Stimulated activated CD4-positive, alpha-beta T cell treated with anti-CD3 and anti-CD28 coated beads, TNF-alpha, amount 100 ng/mL, for 48 hours (primary cell): Measurements from ENCODE around the gene MTMR2.

Experiments used
- DNase-seq, 3 donors: peaks; one replicate each; pipeline ENCODE4 v3.0.0-alpha.2; 2020; ENCODE audit warnings: low read depth in 3 of 3

Gene MTMR2

GRCh38 chr11:95923728-95924413, at the start of gene MTMR2:
TSS of gene MTMR2 (minus strand) at chr11:95924107. CDS start at chr11:95923954, 153 bp downstream.
- DNase-seq: peak; percentile 4 to 50 (median 26)

GRCh38 chr11:95972060-95972459, 48.2 kb upstream of the MTMR2 start:
- DNase-seq: no peak

DNA sequence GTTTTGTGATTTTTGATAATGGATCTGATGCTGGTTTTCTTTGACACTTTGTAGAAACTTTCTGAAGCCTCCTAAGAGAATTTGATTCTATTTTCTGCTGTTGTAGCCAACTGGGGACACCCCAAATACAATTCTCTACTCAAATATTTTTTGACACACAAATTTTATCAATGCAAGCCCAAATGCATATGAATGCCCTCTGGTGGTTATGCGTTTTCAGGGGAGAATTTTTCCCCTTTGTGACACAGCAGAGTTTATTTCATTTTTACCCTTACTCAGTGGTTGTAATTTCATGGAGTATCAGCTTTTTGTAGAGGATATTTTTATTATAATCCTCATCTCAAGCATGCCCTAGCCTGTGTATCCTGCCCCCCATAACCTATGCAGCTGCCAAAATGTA, 44.7 kb upstream of the MTMR2 start:
- DNase-seq: no peak

DNA sequence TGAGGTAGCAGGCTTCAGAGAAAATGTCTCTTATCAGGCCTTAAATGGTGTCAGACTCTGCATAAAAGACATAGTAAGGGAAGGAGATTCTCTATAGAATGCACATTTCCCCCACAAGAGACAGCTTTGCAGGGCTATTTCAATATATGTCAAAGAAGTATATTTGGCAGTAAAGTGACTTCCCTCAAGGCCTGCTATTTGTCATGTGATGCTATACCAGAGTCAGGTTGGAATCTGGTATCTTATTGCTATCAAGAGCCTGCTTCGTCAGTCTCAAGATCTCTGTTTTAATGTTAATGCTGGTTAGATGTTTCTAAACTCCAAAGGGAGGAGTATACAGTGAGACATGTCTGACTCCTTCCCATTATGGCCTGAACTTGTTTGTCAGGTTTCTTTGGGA, 40.4 kb upstream of the MTMR2 start:
- DNase-seq: no peak

DNA sequence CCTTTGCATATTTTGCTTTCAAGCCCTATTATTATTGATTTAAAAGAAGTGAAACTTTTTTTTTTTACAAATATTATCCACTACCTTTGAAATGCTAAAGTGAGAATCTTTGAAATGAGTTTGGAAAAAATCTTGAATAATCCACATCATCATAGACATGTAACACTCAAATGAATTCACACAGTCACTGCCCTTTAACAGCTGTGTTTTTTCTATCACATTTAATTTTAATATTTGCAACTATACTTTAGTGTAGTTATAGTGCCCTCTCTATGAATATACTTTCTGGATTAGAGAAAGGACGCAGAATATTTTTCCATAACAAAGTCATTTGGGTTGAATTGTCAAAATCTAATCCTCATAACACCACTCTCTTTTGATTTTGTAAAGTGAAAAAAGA, 37.9 kb upstream of the MTMR2 start:
- DNase-seq: no peak

DNA sequence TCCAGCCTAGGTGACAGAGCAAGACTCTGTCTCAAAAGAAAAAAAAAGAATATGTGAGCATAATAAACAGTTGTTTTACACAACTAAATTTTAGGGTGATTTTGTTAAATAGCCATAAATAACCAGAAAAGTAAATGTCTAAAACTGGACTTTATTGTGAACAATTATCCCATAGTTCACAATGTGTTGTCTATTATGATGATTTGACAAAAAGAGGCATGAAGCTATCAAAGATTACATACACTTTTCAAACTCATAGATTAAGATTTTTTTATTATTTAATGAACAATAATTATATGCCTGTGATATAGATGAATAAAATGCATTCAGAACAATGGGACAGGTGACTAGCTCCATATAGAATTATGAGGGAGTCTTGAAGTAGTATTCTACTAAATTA, 27.0 kb upstream of the MTMR2 start:
- DNase-seq: no peak

- no peak for DNase-seq
Observed at GRCh38 chr11:95948637-95949036, 24.7 kb upstream of the MTMR2 start.

DNA sequence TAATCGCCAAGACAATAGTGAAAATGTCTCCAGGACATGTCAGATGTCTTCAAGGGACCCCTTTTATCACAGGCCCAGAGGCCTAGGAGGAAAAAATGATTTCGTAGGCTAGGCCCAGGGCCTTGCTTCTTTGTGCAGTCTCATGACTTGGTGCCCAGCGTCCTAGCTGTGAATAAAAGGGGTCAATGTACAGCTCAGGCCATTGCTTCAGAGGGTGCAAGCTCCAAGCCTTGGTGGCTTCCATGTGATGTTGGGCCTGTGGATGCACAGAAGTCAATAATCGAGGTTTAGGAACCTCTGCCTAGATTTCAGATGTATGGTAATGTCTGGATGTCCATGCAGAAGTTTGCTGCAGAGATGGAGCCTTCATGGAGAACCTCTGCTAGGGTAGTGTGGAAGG, 20.7 kb upstream of the MTMR2 start:
- DNase-seq: no peak

GRCh38 chr11:95943546-95943945, 19.6 kb upstream of the MTMR2 start:
- DNase-seq: no peak

- DNase-seq: no peak
Observed at GRCh38 chr11:95939091-95939490, 15.2 kb upstream of the MTMR2 start.

GRCh38 chr11:95937358-95937757, 13.5 kb upstream of the MTMR2 start:
- DNase-seq: no peak

GRCh38 chr11:95933594-95933993, 9.7 kb upstream of the MTMR2 start:
- no peak for DNase-seq

GRCh38 chr11:95931916-95932315, 8.0 kb upstream of the MTMR2 start:
- no peak for DNase-seq

DNA sequence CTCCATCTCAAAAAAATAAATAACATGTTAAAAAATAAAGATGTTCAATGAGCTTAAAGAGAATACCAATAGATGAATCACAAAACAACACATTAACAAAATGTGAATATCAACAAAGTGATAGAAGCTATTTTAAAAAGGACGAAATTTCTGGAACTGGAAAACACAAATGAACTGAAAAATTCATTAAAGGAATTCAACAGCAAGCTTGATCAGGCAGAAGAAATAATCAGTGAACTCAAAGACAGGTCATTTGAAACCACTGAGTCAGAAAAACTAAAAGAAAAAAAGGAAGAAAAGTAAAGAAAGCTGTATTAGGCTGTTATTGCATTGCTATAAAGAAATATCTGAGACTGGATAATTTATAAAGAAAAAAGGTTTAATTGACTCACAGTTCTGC, 7.0 kb upstream of the MTMR2 start:
- no peak for DNase-seq

- DNase-seq: no peak
Observed at GRCh38 chr11:95926726-95927125, 2.8 kb upstream of the MTMR2 start.

- DNase-seq: no peak
Observed at GRCh38 chr11:95925011-95925410, 1.1 kb upstream of the MTMR2 start.

- no peak for DNase-seq
Observed at GRCh38 chr11:95924414-95924760, 480 bp upstream of the MTMR2 start.

DNA sequence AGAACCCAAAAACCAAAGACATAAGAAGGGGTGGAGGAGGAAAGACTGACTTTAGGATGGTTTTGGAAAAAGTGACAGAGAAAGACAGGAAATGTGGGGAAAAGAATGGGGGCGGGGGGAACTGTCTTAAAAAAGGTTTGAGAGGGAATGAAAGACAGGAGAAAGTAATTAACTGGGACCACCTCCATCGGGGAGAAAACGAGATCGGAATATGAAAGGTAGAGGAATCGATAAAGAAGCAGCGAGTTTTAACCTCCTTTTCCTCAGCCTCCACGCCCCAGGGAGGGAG, 524 bp downstream of the MTMR2 start:
- DNase-seq: no peak

- no peak for DNase-seq
Observed at GRCh38 chr11:95922536-95923438, 1.1 kb downstream of the MTMR2 start.

DNA sequence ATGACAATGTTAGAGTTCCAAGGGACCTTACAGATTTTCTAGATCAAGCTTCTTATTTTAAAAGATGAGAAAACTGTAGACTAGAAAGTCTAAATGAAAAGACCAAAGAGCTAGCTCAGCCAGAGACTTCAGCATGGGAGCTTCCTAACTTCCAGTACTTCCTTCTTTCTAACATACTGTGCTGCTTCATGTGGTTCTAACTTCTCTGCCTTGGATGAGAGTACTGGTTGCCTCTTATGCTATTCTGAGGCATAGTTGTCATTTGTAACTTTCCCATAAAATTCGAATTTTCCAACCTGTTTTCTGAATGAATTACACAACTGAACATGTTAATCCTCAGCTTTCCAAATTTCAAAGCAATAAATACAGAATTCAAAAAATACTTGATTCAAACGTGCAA, 1.8 kb downstream of the MTMR2 start:
- DNase-seq: no peak

GRCh38 chr11:95920460-95921105, 3.3 kb downstream of the MTMR2 start:
- DNase-seq: no peak

DNA sequence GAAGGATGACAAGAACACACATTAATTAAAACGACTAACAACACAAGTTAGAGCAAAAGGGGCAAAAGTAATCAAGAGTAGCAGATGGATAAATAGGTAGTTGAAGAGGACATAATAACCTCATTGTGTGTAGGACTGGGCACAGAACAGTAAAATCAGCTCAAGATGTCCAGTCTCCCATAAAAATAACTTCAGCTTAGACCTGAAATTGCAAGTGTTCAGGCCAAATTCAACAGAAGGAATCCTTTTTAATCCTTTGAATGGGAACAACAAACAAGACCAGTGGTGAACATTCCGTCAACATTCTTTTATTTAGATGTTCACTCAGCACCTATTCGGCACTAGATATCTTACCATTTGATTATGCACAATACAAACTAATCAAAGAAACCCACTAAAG, 4.4 kb downstream of the MTMR2 start:
- no peak for DNase-seq

- no peak for DNase-seq
Observed at GRCh38 chr11:95918720-95919119, 5.2 kb downstream of the MTMR2 start.
